ENCODE measurements around the gene RPL22.

- TF ChIP-seq, protein P1, sequence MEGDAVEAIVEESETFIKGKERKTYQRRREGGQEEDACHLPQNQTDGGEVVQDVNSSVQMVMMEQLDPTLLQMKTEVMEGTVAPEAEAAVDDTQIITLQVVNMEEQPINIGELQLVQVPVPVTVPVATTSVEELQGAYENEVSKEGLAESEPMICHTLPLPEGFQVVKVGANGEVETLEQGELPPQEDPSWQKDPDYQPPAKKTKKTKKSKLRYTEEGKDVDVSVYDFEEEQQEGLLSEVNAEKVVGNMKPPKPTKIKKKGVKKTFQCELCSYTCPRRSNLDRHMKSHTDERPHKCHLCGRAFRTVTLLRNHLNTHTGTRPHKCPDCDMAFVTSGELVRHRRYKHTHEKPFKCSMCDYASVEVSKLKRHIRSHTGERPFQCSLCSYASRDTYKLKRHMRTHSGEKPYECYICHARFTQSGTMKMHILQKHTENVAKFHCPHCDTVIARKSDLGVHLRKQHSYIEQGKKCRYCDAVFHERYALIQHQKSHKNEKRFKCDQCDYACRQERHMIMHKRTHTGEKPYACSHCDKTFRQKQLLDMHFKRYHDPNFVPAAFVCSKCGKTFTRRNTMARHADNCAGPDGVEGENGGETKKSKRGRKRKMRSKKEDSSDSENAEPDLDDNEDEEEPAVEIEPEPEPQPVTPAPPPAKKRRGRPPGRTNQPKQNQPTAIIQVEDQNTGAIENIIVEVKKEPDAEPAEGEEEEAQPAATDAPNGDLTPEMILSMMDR (IDR thresholded peaks at IDR 0.05; ENCODE audit: low read length): no peak
- TF ChIP-seq EZH2 (optimal IDR thresholded peaks at IDR 0.05; ENCODE audit: low read depth, low read length): no peak
- TF ChIP-seq EZH2phosphoT487 (IDR thresholded peaks at IDR 0.05; ENCODE audit: low read length): no peak
Observed at GRCh38 chr1:6245869-6246496, 46.6 kb upstream of the RPL22 start.

Data from MM.1S (cell line).